Mesodermal cell (in vitro differentiated cells): ENCODE data around the gene MRC2.

ENCODE experiments used
- H3K27ac ChIP-seq: 2 replicates; pipeline ENCODE4 v1.7.0; 2013; ENCODE audit warnings: mild to moderate bottlenecking, low read depth, low read length, moderate library complexity; ENCODE audit not compliant: severe bottlenecking
- H3K36me3 ChIP-seq: 2 replicates; pipeline ENCODE4 v1.7.1; 2013; ENCODE audit warnings: mild to moderate bottlenecking, low read length, moderate library complexity; ENCODE audit not compliant: control insufficient read depth, insufficient read depth
- H3K4me1 ChIP-seq: one replicate; pipeline ENCODE4 v1.7.1; 2013; ENCODE audit warnings: mild to moderate bottlenecking, low read length; ENCODE audit not compliant: insufficient read depth, control insufficient read depth, poor library complexity, severe bottlenecking
- H3K4me3 ChIP-seq: 2 replicates; pipeline ENCODE4 v1.7.0; 2013; ENCODE audit warnings: low read length, control low read depth, mild to moderate bottlenecking; ENCODE audit not compliant: insufficient read depth, poor library complexity, severe bottlenecking; ENCODE audit errors: extremely low read depth
- H3K9me3 ChIP-seq: 2 replicates; pipeline ENCODE4 v1.7.1; 2013; ENCODE audit warnings: mild to moderate bottlenecking, low read length, moderate library complexity; ENCODE audit not compliant: control insufficient read depth
- WGBS, 2 experiments: methylation state at CpG; one replicate each; pipeline ENCODE4 v1.1.5; 2013; ENCODE audit warnings: missing lambda C conversion rate in 2 of 2; ENCODE audit not compliant: insufficient coverage in 2 of 2; 5-methylcytosine and 5-hydroxymethylcytosine counted together

The MRC2 gene

DNA sequence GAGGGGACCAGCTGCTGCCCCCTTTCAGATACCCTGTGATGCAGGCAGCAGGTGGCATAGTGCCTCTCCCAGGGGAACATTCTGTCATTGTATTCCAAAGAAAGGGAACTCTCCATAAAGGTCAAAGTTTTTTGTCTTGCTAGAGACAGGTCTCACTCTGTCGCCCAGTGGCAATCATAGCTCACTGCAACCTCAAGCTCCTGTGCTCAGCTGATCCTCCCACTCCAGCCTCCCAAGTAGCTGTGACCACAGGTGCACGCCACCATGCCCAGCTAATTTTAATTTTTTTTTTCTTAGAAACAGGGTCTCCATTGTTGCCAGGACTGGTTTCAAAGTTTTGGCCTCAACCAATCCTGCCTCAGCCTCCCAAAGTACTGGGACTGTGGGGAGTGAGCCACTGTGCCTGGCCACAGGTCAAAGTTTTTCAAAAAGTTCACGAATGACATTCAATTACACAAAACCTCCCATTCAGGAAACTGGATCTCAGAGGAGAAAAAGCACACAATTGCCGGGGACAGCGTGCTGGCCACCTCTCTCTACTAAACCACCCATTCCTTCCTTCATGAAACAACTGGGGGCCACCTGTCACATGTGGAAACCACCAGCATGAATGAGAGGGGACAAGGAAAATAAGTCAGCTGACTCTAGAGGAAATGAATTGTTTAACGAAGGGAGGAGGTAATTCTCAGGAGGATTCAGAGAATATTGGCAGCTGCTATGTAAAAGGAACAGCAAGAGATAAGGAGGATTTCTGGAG is 100.6 kb downstream of the MRC2 start:
- Histone ChIP-seq H3K27ac (no peak overlapping the region), H3K36me3 (no peaks in the 10 kb centered on the region), H3K4me3 (no peak overlapping the region), H3K9me3 (no peaks in the 10 kb centered on the region), H3K4me1 (peaks cover 21% of the 10 kb centered on the region)
- 79 to 89% methylated on average over 2 to 3 of the region's 6 CpGs for WGBS, 2 experiments

DNA sequence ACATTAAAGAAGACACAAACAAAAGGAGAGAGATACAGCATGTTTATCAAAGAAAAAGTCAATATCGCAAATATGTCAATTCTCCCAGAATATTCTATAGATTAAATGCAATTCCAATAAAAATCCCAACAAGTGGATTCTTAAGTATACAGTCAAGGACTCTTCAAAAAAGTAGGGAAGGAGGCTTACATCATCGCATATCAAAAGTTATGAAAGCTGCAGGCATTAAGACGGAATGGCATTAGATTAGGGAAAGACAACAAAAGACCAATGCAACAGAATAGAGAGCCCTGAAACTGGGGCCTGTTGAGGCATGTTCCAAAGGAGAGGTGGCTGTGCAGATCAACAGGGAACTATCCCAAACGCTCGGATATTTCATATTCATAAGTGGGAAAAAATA is 104.7 kb downstream of the MRC2 start:
- no peaks in the 10 kb centered on the region for H3K36me3 ChIP-seq
- no peak overlapping the region for H3K4me3 ChIP-seq
- no peaks in the 10 kb centered on the region for H3K9me3 ChIP-seq
- no peaks in the 10 kb centered on the region for H3K4me1 ChIP-seq
- no peak overlapping the region for H3K27ac ChIP-seq
- 83 to 100% methylated on average over 2 of the region's 5 CpGs for WGBS, 2 experiments

- H3K4me1 ChIP-seq, result no peaks in the 10 kb centered on the region
- no peak overlapping the region for H3K4me3 ChIP-seq
- H3K9me3 ChIP-seq, result no peaks in the 10 kb centered on the region
- no peaks in the 10 kb centered on the region for H3K36me3 ChIP-seq
- 76 to 89% methylated on average over 4 to 5 of the region's 7 CpGs for WGBS, 2 experiments
- no peak overlapping the region for H3K27ac ChIP-seq
Measured at GRCh38 chr17:62735044-62735651, 107.7 kb downstream of the MRC2 start.

DNA sequence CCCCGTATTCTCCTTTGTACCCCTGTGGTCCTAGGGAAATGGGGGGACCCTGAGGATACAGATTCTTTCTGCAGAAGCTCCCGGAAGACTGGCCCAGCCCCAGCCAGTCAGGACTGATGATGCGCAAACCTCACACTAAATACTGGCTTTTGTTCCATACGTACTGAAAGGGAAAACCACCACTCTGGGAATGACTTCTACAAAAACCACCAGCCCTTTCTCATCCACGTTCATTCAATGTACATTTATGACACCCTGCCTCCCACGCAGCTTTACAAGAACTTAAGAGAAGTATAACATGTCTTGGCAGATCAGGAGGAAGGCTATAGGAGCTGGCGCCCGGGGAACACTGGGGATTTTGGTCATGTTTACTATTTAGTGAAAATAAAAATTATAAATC is 110.0 kb downstream of the MRC2 start:
- no peaks in the 10 kb centered on the region for H3K9me3 ChIP-seq
- no peaks in the 10 kb centered on the region for H3K36me3 ChIP-seq
- 94 to 97% methylated on average over 4 of the region's 8 CpGs for WGBS, 2 experiments
- H3K4me1 ChIP-seq, result no peaks in the 10 kb centered on the region
- no peak overlapping the region for H3K4me3 ChIP-seq
- no peak overlapping the region for H3K27ac ChIP-seq

DNA sequence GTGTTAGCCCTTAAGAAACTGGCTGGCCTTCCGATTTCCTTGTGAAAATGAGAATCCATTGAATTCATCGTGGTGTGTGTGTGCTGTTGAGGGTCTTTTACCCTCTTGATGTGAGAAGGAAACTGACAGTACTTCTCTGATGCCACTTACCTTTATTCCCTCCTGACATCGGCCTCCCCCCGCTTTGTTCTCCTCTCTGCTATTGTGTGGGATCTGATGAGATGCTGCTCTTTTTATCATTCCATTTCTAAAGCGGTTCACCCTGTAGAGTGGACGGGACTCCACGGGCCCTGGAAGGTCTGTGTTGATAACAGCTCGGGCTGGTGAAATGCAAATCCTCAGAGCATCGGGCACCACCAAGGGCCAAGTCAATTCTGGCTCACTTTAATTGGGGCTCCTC is 110.8 kb downstream of the MRC2 start:
- Histone ChIP-seq H3K27ac (no peak overlapping the region), H3K36me3 (no peaks in the 10 kb centered on the region), H3K4me3 (no peak overlapping the region), H3K9me3 (no peaks in the 10 kb centered on the region), H3K4me1 (no peaks in the 10 kb centered on the region)
- 89 to 91% methylated on average over 6 of the region's 9 CpGs for WGBS, 2 experiments

- 91 to 98% methylated on average over 9 to 10 of the region's 16 CpGs for WGBS, 2 experiments
- H3K9me3 ChIP-seq, result no peaks in the 10 kb centered on the region
Measured at GRCh38 chr17:62739645-62740388, 112.3 kb downstream of the MRC2 start.

GRCh38 chr17:62741290-62741689 is 113.8 kb downstream of the MRC2 start:
- no peaks in the 10 kb centered on the region for H3K4me1 ChIP-seq
- no peaks in the 10 kb centered on the region for H3K9me3 ChIP-seq
- no peaks in the 10 kb centered on the region for H3K36me3 ChIP-seq
- no peak overlapping the region for H3K27ac ChIP-seq
- H3K4me3 ChIP-seq, result no peak overlapping the region
- 83 to 88% methylated on average over 1 to 2 of the region's 4 CpGs for WGBS, 2 experiments

More at GRCh38 chr17:62739645-62740388, 112.3 kb downstream of the MRC2 start:
- no peaks in the 10 kb centered on the region for H3K4me1 ChIP-seq
- H3K4me3 ChIP-seq, result no peak overlapping the region
- H3K36me3 ChIP-seq, result no peaks in the 10 kb centered on the region
- H3K27ac ChIP-seq, result no peak overlapping the region
